ENCODE data around the gene KIF12.
A peak's percentile ranks its signal among the peaks of the same experiment; 100 is the strongest.

Gene KIF12

GRCh38 chr9:114072184-114073140 lies 26.6 kb downstream of the KIF12 start:
- Histone ChIP-seq H4K5ac (ENCODE audit: low read length) (no peak overlapping the region), H2BK120ac (ENCODE audit: low read depth, low read length) (no peak overlapping the region)
- WGBS (ENCODE audit: extremely low coverage, insufficient coverage, low lambda C conversion rate), result no CpG with 5 or more reads among the region's 14 CpGs

GRCh38 chr9:114071197-114071795 lies 27.8 kb downstream of the KIF12 start:
- Histone ChIP-seq H3K79me1 (ENCODE audit: low read length) (no peaks in the 10 kb centered on the region), H3K79me2 (ENCODE audit: control insufficient read depth, insufficient read depth, low read length) (no peaks in the 10 kb centered on the region), H3K23ac (ENCODE audit: low read length) (no peak overlapping the region), H3K4me3 (ENCODE audit: low read length) (no peak overlapping the region), H3K27me3 (ENCODE audit: insufficient read depth, low read length, poor library complexity) (no peaks in the 10 kb centered on the region), H3K36me3 (ENCODE audit: control insufficient read depth, insufficient read depth, low read length) (no peaks in the 10 kb centered on the region), H3K18ac (ENCODE audit: low read length) (no peak overlapping the region), H3K56ac (ENCODE audit: low read length) (no peak overlapping the region), H3K4me1 (ENCODE audit: control insufficient read depth, low read depth, low read length) (no peaks in the 10 kb centered on the region), H3K4me2 (ENCODE audit: low read length) (no peak overlapping the region), H2BK5ac (ENCODE audit: low read length) (no peak overlapping the region), H2BK15ac (replicated peaks; ENCODE audit: low read depth) (no peak overlapping the region), H4K8ac (ENCODE audit: low read depth, low read length) (no peak overlapping the region), H3K9ac (ENCODE audit: low read length) (no peak overlapping the region), H3K27ac (ENCODE audit: low read depth, low read length) (no peak overlapping the region), H2AK5ac (ENCODE audit: low read length) (no peak overlapping the region), H4K5ac (ENCODE audit: low read length) (no peak overlapping the region), H3K4ac (ENCODE audit: low read depth, low read length) (no peak overlapping the region), H2BK120ac (ENCODE audit: low read depth, low read length) (no peak overlapping the region)
- no CpG with 5 or more reads among the region's 7 CpGs for WGBS (ENCODE audit: extremely low coverage, insufficient coverage, low lambda C conversion rate)
- DNase-seq, result no peak

More at GRCh38 chr9:114072184-114073140, 26.6 kb downstream of the KIF12 start:
- Histone ChIP-seq H3K36me3 (ENCODE audit: control insufficient read depth, insufficient read depth, low read length) (no peaks in the 10 kb centered on the region), H3K4me3 (ENCODE audit: low read length) (no peak overlapping the region), H3K4me1 (ENCODE audit: control insufficient read depth, low read depth, low read length) (no peaks in the 10 kb centered on the region), H2BK15ac (replicated peaks; ENCODE audit: low read depth) (no peak overlapping the region), H3K18ac (ENCODE audit: low read length) (no peak overlapping the region), H3K27ac (ENCODE audit: low read depth, low read length) (no peak overlapping the region), H2BK5ac (ENCODE audit: low read length) (no peak overlapping the region), H3K4me2 (ENCODE audit: low read length) (no peak overlapping the region), H3K23ac (ENCODE audit: low read length) (no peak overlapping the region), H3K9ac (ENCODE audit: low read length) (no peak overlapping the region), H4K8ac (ENCODE audit: low read depth, low read length) (no peak overlapping the region), H3K27me3 (ENCODE audit: insufficient read depth, low read length, poor library complexity) (no peaks in the 10 kb centered on the region), H3K79me2 (ENCODE audit: control insufficient read depth, insufficient read depth, low read length) (no peaks in the 10 kb centered on the region), H3K79me1 (ENCODE audit: low read length) (no peaks in the 10 kb centered on the region), H2AK5ac (ENCODE audit: low read length) (no peak overlapping the region), H3K4ac (ENCODE audit: low read depth, low read length) (no peak overlapping the region), H3K56ac (ENCODE audit: low read length) (no peak overlapping the region)
- peak; percentile 16 for DNase-seq

DNA sequence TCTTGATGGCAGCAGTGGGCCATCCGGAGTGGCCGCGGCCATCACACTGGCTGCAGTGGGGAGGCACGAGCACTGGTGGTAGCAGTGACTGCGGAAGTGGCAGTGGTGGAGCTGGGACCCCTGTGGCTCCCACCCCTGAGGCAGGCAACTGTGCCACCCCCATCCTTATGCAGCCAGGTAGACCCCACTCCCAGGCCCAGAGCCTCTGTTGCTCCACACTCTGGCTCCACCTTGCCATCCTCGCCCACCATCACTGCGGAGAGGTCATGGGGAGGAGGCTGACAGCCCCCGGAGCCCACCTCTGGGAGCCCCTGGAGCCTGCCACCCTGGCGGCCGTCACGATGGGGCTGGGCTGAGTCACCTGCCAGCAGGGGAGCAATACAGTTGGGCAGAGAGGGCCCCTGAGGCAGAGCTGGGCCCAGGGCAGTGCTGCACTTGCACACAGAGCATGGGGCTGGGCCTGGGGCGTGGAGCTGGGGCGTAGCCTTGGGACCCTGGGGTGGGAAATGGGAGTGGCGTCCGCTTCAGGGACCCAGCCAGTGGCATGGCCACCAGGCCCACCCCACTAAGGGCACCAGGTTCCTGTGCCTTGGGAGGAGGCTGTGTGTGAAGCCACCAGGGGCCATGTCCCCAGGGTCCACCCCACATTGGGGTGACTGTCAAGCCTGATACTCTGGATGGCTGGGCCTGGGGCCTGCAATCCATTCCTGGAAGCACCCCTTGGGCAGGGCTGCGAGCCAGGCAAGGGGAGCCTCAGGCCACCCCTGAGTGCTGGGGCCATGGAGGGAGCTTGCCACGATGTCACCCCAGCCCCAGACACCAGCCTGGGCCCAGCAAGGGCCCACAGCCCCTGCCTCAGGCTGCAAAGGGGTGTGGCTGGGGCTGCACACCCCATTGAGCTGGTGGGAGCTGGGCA lies 28.6 kb downstream of the KIF12 start:
- H3K36me3 ChIP-seq (ENCODE audit: control insufficient read depth, insufficient read depth, low read length), result no peaks in the 10 kb centered on the region
- no peak overlapping the region for H4K8ac ChIP-seq (ENCODE audit: low read depth, low read length)
- no peak overlapping the region for H3K4me2 ChIP-seq (ENCODE audit: low read length)
- H3K4me3 ChIP-seq (ENCODE audit: low read length), result no peak overlapping the region
- no CpG with 5 or more reads among the region's 17 CpGs for WGBS (ENCODE audit: extremely low coverage, insufficient coverage, low lambda C conversion rate)
- H3K23ac ChIP-seq (ENCODE audit: low read length), result no peak overlapping the region
- no peak for DNase-seq
- H3K79me2 ChIP-seq (ENCODE audit: control insufficient read depth, insufficient read depth, low read length), result no peaks in the 10 kb centered on the region
- H3K56ac ChIP-seq (ENCODE audit: low read length), result no peak overlapping the region
- H2BK120ac ChIP-seq (ENCODE audit: low read depth, low read length), result no peak overlapping the region
- no peak overlapping the region for H3K27ac ChIP-seq (ENCODE audit: low read depth, low read length)
- no peak overlapping the region for H3K4ac ChIP-seq (ENCODE audit: low read depth, low read length)
- no peak overlapping the region for H2BK5ac ChIP-seq (ENCODE audit: low read length)
- no peaks in the 10 kb centered on the region for H3K4me1 ChIP-seq (ENCODE audit: control insufficient read depth, low read depth, low read length)
- no peak overlapping the region for H2BK15ac ChIP-seq (replicated peaks; ENCODE audit: low read depth)
- no peak overlapping the region for H3K9ac ChIP-seq (ENCODE audit: low read length)
- H3K79me1 ChIP-seq (ENCODE audit: low read length), result no peaks in the 10 kb centered on the region
- H3K27me3 ChIP-seq (ENCODE audit: insufficient read depth, low read length, poor library complexity), result no peaks in the 10 kb centered on the region
- no peak overlapping the region for H2AK5ac ChIP-seq (ENCODE audit: low read length)
- H3K18ac ChIP-seq (ENCODE audit: low read length), result no peak overlapping the region
- H4K5ac ChIP-seq (ENCODE audit: low read length), result no peak overlapping the region

GRCh38 chr9:114069476-114070187 lies 29.5 kb downstream of the KIF12 start:
- Histone ChIP-seq H3K4me1 (ENCODE audit: control insufficient read depth, low read depth, low read length) (no peaks in the 10 kb centered on the region), H2BK120ac (ENCODE audit: low read depth, low read length) (no peak overlapping the region), H3K79me1 (ENCODE audit: low read length) (no peaks in the 10 kb centered on the region), H3K23ac (ENCODE audit: low read length) (no peak overlapping the region), H3K4me3 (ENCODE audit: low read length) (no peak overlapping the region), H2AK5ac (ENCODE audit: low read length) (no peak overlapping the region), H3K4me2 (ENCODE audit: low read length) (no peak overlapping the region), H2BK15ac (replicated peaks; ENCODE audit: low read depth) (no peak overlapping the region), H3K4ac (ENCODE audit: low read depth, low read length) (no peak overlapping the region), H2BK5ac (ENCODE audit: low read length) (no peak overlapping the region), H3K27ac (ENCODE audit: low read depth, low read length) (no peak overlapping the region), H3K18ac (ENCODE audit: low read length) (no peak overlapping the region), H3K27me3 (ENCODE audit: insufficient read depth, low read length, poor library complexity) (no peaks in the 10 kb centered on the region), H3K56ac (ENCODE audit: low read length) (no peak overlapping the region), H3K36me3 (ENCODE audit: control insufficient read depth, insufficient read depth, low read length) (no peaks in the 10 kb centered on the region), H3K9ac (ENCODE audit: low read length) (no peak overlapping the region), H4K8ac (ENCODE audit: low read depth, low read length) (no peak overlapping the region), H3K79me2 (ENCODE audit: control insufficient read depth, insufficient read depth, low read length) (no peaks in the 10 kb centered on the region), H4K5ac (ENCODE audit: low read length) (no peak overlapping the region)
- no peak for DNase-seq
- WGBS (ENCODE audit: extremely low coverage, insufficient coverage, low lambda C conversion rate), result no CpG with 5 or more reads among the region's 9 CpGs

DNA sequence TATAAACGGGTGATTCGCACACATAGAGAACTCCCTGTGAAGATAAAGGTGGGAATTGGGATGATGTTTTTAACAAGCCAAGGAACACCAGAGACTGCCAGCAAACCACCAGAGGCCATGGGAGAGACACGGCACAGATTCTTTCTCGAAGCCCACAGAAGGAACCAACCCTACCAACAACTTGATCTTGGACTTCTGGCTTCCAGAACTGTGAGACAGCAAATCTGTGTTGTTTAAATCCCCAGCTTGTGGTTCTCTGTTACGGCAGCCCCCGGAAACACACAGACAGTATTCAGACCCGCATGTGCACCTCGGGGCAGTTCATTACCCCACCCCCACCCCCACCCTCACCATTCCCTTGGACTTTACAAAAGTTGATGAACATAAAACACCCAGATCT lies 33.8 kb downstream of the KIF12 start:
- no peaks in the 10 kb centered on the region for H3K79me2 ChIP-seq (ENCODE audit: control insufficient read depth, insufficient read depth, low read length)
- no peaks in the 10 kb centered on the region for H3K79me1 ChIP-seq (ENCODE audit: low read length)
- no peak overlapping the region for H3K56ac ChIP-seq (ENCODE audit: low read length)
- H4K5ac ChIP-seq (ENCODE audit: low read length), result no peak overlapping the region
- no peak overlapping the region for H4K8ac ChIP-seq (ENCODE audit: low read depth, low read length)
- H2BK15ac ChIP-seq (replicated peaks; ENCODE audit: low read depth), result no peak overlapping the region
- WGBS (ENCODE audit: extremely low coverage, insufficient coverage, low lambda C conversion rate), result no CpG with 5 or more reads among the region's 8 CpGs
- no peaks in the 10 kb centered on the region for H3K27me3 ChIP-seq (ENCODE audit: insufficient read depth, low read length, poor library complexity)
- no peak overlapping the region for H3K4me2 ChIP-seq (ENCODE audit: low read length)
- no peak overlapping the region for H3K4ac ChIP-seq (ENCODE audit: low read depth, low read length)
- no peaks in the 10 kb centered on the region for H3K4me1 ChIP-seq (ENCODE audit: control insufficient read depth, low read depth, low read length)
- H3K36me3 ChIP-seq (ENCODE audit: control insufficient read depth, insufficient read depth, low read length), result no peaks in the 10 kb centered on the region
- H2AK5ac ChIP-seq (ENCODE audit: low read length), result no peak overlapping the region
- H3K27ac ChIP-seq (ENCODE audit: low read depth, low read length), result no peak overlapping the region
- H2BK120ac ChIP-seq (ENCODE audit: low read depth, low read length), result no peak overlapping the region
- no peak overlapping the region for H3K9ac ChIP-seq (ENCODE audit: low read length)
- H3K4me3 ChIP-seq (ENCODE audit: low read length), result no peak overlapping the region
- no peak overlapping the region for H2BK5ac ChIP-seq (ENCODE audit: low read length)
- H3K18ac ChIP-seq (ENCODE audit: low read length), result no peak overlapping the region
- H3K23ac ChIP-seq (ENCODE audit: low read length), result no peak overlapping the region
- no peak for DNase-seq

All from mesendoderm (in vitro differentiated cells).